Fibroblast of the aortic adventitia (primary cell): Measurements from ENCODE around the gene CENPQ. TPM values are rescaled to one million over a fixed set of nuclear protein-coding genes. Genes with fewer than 3 reads are reported as not detected.

Source experiments
- DNase-seq: peaks from one replicate; pipeline ENCODE4 v3.0.0-alpha.2; 2010; ENCODE audit warnings: low read depth
- H3K4me3 ChIP-seq: 2 replicates; pipeline ENCODE4 v1.5.1; 2011; ENCODE audit warnings: low read depth, mild to moderate bottlenecking, control low read depth, low read length, moderate library complexity
- total RNA-seq: library from RNA; depleted of rRNA; stranded (reverse); fragments of >200 nt; gene quantifications from 2 replicates; pipeline ENCODE4 v1.2.3, GENCODE V29; 2012; ENCODE audit warnings: low replicate concordance
- TF ChIP-seq, protein P1 (sequence below): IDR thresholded peaks from 2 replicates; pipeline ENCODE4 v1.5.1; 2011; ENCODE audit warnings: mild to moderate bottlenecking, low read length, control low read depth, inconsistent platforms; ENCODE audit not compliant: insufficient read depth

Gene CENPQ
- total RNA-seq, 1 donor, result 23.7 TPM

DNA sequence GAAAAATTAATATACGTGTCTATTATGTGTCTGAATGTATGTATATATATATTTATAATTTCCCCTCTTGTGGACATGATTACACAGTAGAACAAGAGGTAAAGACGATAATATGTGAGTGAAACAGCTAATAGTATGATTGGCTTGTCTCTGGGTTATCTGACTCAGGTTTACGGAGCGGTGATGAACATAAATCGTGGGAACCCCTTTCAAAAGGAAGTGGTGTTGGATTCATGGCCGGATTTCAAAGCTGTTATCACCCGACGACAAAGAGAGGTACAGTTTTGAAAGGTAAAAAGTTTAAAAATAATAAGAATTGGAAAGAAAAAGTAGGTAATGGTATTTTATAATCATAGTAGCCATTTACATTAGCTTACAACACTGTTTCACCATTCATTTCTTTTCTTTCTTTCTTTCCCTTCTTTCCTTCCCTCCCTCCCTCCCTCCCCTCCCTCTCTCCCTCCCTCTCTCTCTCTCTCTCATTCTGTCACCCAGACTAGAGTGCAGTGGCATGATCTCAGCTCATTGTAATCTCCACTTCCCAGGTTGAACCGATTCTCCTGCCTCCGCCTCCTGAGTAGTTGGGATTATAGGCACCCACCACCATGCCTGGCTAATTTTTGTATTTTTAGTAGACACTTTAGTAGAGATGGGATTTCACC lies 52.4 kb downstream of the CENPQ start:
- H3K4me3 ChIP-seq, result no peak overlapping the region
- no peak for DNase-seq
- TF ChIP-seq, protein P1, sequence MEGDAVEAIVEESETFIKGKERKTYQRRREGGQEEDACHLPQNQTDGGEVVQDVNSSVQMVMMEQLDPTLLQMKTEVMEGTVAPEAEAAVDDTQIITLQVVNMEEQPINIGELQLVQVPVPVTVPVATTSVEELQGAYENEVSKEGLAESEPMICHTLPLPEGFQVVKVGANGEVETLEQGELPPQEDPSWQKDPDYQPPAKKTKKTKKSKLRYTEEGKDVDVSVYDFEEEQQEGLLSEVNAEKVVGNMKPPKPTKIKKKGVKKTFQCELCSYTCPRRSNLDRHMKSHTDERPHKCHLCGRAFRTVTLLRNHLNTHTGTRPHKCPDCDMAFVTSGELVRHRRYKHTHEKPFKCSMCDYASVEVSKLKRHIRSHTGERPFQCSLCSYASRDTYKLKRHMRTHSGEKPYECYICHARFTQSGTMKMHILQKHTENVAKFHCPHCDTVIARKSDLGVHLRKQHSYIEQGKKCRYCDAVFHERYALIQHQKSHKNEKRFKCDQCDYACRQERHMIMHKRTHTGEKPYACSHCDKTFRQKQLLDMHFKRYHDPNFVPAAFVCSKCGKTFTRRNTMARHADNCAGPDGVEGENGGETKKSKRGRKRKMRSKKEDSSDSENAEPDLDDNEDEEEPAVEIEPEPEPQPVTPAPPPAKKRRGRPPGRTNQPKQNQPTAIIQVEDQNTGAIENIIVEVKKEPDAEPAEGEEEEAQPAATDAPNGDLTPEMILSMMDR, result no peak

DNA sequence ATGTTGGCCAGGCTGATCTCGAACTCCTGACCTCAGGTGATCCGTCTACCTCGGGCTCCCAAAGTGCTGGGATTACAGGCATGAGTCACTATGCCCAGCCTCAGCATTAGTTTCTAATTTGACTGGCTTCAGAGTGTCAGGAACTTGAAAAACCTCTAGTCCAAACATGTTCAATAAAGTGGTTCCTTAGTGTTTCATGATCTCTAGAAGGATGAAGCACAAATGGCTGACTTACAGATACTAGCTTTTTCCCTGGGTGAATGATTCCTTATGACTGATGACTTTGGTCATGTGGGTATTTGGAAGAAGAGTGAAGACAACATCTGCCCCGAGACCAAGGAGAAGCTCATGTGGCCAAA lies 53.0 kb downstream of the CENPQ start:
- TF ChIP-seq, protein P1, result no peak
- H3K4me3 ChIP-seq, result no peak overlapping the region
- DNase-seq, result no peak

- no peak for DNase-seq
- no peak overlapping the region for H3K4me3 ChIP-seq
- TF ChIP-seq, protein P1, result no peak
These were observed 54.7 kb downstream of the CENPQ start for GRCh38 chr6:49517919-49518318.

DNA sequence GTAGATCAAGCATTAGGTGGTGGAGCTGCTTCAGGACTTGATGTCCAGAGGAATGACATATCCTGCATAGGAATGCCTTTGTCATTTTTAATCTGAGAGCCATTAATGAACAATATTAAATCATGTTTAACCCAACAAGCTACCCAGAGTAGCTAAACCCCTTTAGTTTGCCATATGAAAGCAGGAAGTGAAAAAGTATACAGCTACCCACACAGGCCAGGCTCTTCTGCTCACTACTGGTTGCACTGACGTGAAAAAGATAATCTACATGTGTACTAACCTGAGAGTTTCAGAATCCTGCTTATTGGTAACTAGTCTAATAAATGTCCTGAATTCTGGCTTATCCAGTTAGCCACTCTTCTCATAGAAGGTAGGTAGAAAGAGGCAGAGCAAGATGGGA lies 56.5 kb downstream of the CENPQ start:
- H3K4me3 ChIP-seq, result no peak overlapping the region
- TF ChIP-seq, protein P1, result no peak
- DNase-seq, result no peak

DNA sequence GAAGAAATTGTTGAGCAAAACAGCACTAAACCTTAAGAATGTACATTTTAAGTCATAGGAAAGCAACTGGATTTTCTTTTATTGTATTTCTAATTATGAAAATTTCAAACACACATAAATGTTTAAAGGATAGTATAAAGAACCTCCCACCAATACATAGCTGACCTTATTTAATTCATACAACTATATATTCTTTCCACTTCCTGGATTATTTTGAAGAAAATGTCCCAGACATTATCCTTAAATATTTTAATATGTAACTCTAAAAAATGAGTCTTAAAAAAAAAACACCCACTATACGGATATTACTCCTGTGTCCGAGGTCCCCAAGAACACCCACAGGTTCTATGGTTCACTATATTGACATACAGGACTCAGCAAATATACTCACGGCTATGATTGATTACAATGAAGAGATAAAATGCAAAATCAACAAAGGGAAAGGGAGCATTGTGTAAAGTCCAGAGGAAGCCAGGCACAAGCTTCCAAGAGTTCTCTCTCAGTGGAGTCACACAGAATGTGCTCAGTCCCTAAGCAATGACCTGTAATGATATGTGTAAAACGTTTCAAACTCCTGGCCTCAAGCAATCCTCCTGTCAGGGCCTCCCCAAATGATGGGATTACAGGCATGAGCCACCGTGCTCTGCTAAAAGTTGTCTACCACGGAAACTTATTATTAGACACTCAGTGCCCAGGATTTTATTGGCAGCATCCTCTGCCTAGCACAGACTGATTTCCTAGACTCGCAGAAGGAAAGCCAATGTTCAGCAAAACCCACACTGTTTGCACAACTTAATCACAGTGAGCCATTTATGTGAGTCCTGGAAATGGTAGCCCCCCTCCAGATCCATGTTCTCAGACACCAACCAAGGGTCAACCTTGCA lies 59.8 kb downstream of the CENPQ start:
- TF ChIP-seq, protein P1, result no peak
- no peak overlapping the region for H3K4me3 ChIP-seq
- DNase-seq, result no peak

DNA sequence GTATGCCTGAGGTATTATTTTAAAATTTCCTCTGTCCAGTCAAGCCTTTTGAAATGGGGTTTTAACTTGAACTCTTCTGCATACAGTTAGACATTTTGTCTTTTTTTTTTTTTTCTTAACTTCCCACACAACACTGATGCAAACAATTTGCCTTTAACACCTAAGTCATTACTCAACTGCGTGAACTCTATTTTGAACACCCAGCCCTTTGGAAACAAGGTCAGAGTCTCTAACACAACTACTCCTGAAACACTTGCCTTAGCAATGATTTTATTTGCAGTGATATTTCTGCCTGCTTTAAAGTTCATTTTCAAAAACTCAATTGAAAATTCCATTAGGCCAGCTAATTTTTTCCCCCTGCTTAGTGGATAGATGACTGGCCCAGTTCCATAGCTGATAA lies 60.7 kb downstream of the CENPQ start:
- no peak overlapping the region for H3K4me3 ChIP-seq
- DNase-seq, result no peak
- TF ChIP-seq, protein P1, result no peak
